ENCODE measurements around the gene PCF11.

Gene PCF11

GRCh38 chr11:83222499-83222898 is 65.6 kb downstream of the PCF11 start:
- WGBS (ENCODE audit: insufficient coverage) = 86% methylated on average over 1 of the region's 1 CpG
- no peak for DNase-seq
- ChIA-PET CTCF (no interaction called here), POLR2A (no interaction called here)
- no peaks in the 10 kb centered on the region for H3K9me3 ChIP-seq (ENCODE audit: control extremely low read depth in 1 of 5, control insufficient read depth in 4 of 5, insufficient read depth in 2 of 5, low read depth in 1 of 5, low read length in 4 of 5)
- no peak overlapping the region for H3K27ac ChIP-seq (ENCODE audit: insufficient read depth in 1 of 2, low read depth in 1 of 2, low read length in 2 of 2, poor library complexity in 1 of 2, severe bottlenecking in 2 of 2)
- H3K27me3 ChIP-seq (replicated peaks in 2 of 5; ENCODE audit: control insufficient read depth in 4 of 5, insufficient read depth in 5 of 5, low read length in 4 of 5) = no peaks in the 10 kb centered on the region
- no peak overlapping the region for H3K4me3 ChIP-seq (ENCODE audit: control insufficient read depth in 1 of 7, extremely low read depth in 1 of 7, insufficient read depth in 4 of 7, low read depth in 2 of 7, low read length in 6 of 7)
- H3K4me1 ChIP-seq (ENCODE audit: control extremely low read depth in 1 of 4, control insufficient read depth in 4 of 4, insufficient read depth in 4 of 4, low read length in 3 of 4) = no peaks in the 10 kb centered on the region
- H3K36me3 ChIP-seq (ENCODE audit: control insufficient read depth in 4 of 4, insufficient read depth in 4 of 4, low read length in 3 of 4) = no peaks in the 10 kb centered on the region

GRCh38 chr11:83223457-83223856 is 66.5 kb downstream of the PCF11 start:
- 100% methylated on average over 2 of the region's 2 CpGs for WGBS (ENCODE audit: insufficient coverage)
- ChIA-PET POLR2A (no interaction called here), CTCF (no interaction called here)
- Histone ChIP-seq H3K4me1 (ENCODE audit: control extremely low read depth in 1 of 4, control insufficient read depth in 4 of 4, insufficient read depth in 4 of 4, low read length in 3 of 4) (no peaks in the 10 kb centered on the region), H3K4me3 (ENCODE audit: control insufficient read depth in 1 of 7, extremely low read depth in 1 of 7, insufficient read depth in 4 of 7, low read depth in 2 of 7, low read length in 6 of 7) (no peak overlapping the region), H3K27me3 (replicated peaks in 2 of 5; ENCODE audit: control insufficient read depth in 4 of 5, insufficient read depth in 5 of 5, low read length in 4 of 5) (no peaks in the 10 kb centered on the region), H3K27ac (ENCODE audit: insufficient read depth in 1 of 2, low read depth in 1 of 2, low read length in 2 of 2, poor library complexity in 1 of 2, severe bottlenecking in 2 of 2) (no peak overlapping the region), H3K36me3 (ENCODE audit: control insufficient read depth in 4 of 4, insufficient read depth in 4 of 4, low read length in 3 of 4) (no peaks in the 10 kb centered on the region), H3K9me3 (ENCODE audit: control extremely low read depth in 1 of 5, control insufficient read depth in 4 of 5, insufficient read depth in 2 of 5, low read depth in 1 of 5, low read length in 4 of 5) (no peaks in the 10 kb centered on the region)
- DNase-seq = no peak

- CTCF ChIA-PET = interaction anchor here (1.1 to 1.3 kb wide), 2 partner anchors 15 to 19 kb away, joined by 3 read pairs; no protein-coding TSS in a partner anchor
- Histone ChIP-seq H3K9me3 (ENCODE audit: control extremely low read depth in 1 of 5, control insufficient read depth in 4 of 5, insufficient read depth in 2 of 5, low read depth in 1 of 5, low read length in 4 of 5) (no peaks in the 10 kb centered on the region), H3K4me1 (ENCODE audit: control extremely low read depth in 1 of 4, control insufficient read depth in 4 of 4, insufficient read depth in 4 of 4, low read length in 3 of 4) (no peaks in the 10 kb centered on the region), H3K36me3 (ENCODE audit: control insufficient read depth in 4 of 4, insufficient read depth in 4 of 4, low read length in 3 of 4) (no peaks in the 10 kb centered on the region), H3K27me3 (replicated peaks in 2 of 5; ENCODE audit: control insufficient read depth in 4 of 5, insufficient read depth in 5 of 5, low read length in 4 of 5) (no peaks in the 10 kb centered on the region), H3K4me3 (ENCODE audit: control insufficient read depth in 1 of 7, extremely low read depth in 1 of 7, insufficient read depth in 4 of 7, low read depth in 2 of 7, low read length in 6 of 7) (no peak overlapping the region), H3K27ac (ENCODE audit: insufficient read depth in 1 of 2, low read depth in 1 of 2, low read length in 2 of 2, poor library complexity in 1 of 2, severe bottlenecking in 2 of 2) (no peak overlapping the region)
- no CpG with 5 or more reads among the region's 1 CpG for WGBS (ENCODE audit: insufficient coverage)
- POLR2A ChIA-PET = no interaction called here
- DNase-seq = no peak
Measured at GRCh38 chr11:83235825-83236224, 78.9 kb downstream of the PCF11 start.
